H9 (cell line): ENCODE results near the gene TSEN15. TPM values are rescaled to one million over a fixed set of nuclear protein-coding genes. Genes with fewer than 3 reads are reported as not detected.
A peak's percentile ranks its signal among the peaks of the same experiment; 100 is the strongest.

ENCODE experiments used
- DNase-seq: peaks from one replicate; pipeline ENCODE4 v3.0.0-alpha.2; 2017
- H2AFZ ChIP-seq: one replicate; pipeline ENCODE4 v1.6.1; 2013; ENCODE audit warnings: mild to moderate bottlenecking, low read length, control low read depth, moderate library complexity
- H2AK5ac ChIP-seq: 2 replicates; pipeline ENCODE4 v1.6.1; 2013; ENCODE audit warnings: low read length, control low read depth, mixed read lengths; ENCODE audit not compliant: insufficient read length
- H2BK120ac ChIP-seq: one replicate; pipeline ENCODE4 v1.6.1; 2013; ENCODE audit warnings: low read depth, mild to moderate bottlenecking, low read length, control low read depth, inconsistent platforms; ENCODE audit not compliant: poor library complexity, severe bottlenecking
- H2BK12ac ChIP-seq: 2 replicates; pipeline ENCODE4 v1.6.1; 2013; ENCODE audit warnings: low read length, control low read depth, mixed read lengths, low read depth; ENCODE audit not compliant: insufficient read length
- H2BK15ac ChIP-seq: 2 replicates; pipeline ENCODE4 v1.6.1; 2013; ENCODE audit warnings: low read depth, low read length, control low read depth
- H2BK20ac ChIP-seq: one replicate; pipeline ENCODE4 v1.6.1; 2013; ENCODE audit warnings: low read depth, mild to moderate bottlenecking, low read length, control low read depth, inconsistent platforms; ENCODE audit not compliant: poor library complexity, severe bottlenecking
- H2BK5ac ChIP-seq: 2 replicates; pipeline ENCODE4 v1.6.1; 2013; ENCODE audit warnings: low read length, control low read depth, mixed read lengths; ENCODE audit not compliant: insufficient read length
- H3K14ac ChIP-seq: 2 replicates; pipeline ENCODE4 v1.6.1; 2013; ENCODE audit warnings: low read length, control low read depth; ENCODE audit not compliant: insufficient read depth
- H3K18ac ChIP-seq: 2 replicates; pipeline ENCODE4 v1.6.1; 2013; ENCODE audit warnings: low read depth, mild to moderate bottlenecking, mixed read lengths, low read length, control low read depth; ENCODE audit not compliant: insufficient read length
- H3K23ac ChIP-seq: 2 replicates; pipeline ENCODE4 v1.6.1; 2013; ENCODE audit warnings: low read length, control low read depth, mixed read lengths, low read depth; ENCODE audit not compliant: insufficient read length
- H3K23me2 ChIP-seq: 2 replicates; pipeline ENCODE4 v1.6.1; 2013; ENCODE audit warnings: low read depth, mild to moderate bottlenecking, mixed read lengths, low read length, control low read depth; ENCODE audit not compliant: insufficient read length, poor library complexity, severe bottlenecking
- H3K27ac ChIP-seq: 2 replicates; pipeline ENCODE4 v1.5.1; 2013; ENCODE audit warnings: low read length, control low read depth, mixed read lengths, low read depth; ENCODE audit not compliant: insufficient read length
- H3K27me3 ChIP-seq: 2 replicates; pipeline ENCODE4 v1.6.1; 2013; ENCODE audit warnings: low read length, control low read depth, inconsistent platforms; ENCODE audit not compliant: insufficient read depth
- H3K4ac ChIP-seq: 2 replicates; pipeline ENCODE4 v1.6.1; 2013; ENCODE audit warnings: low read depth, mild to moderate bottlenecking, control low read depth, inconsistent platforms, low read length, moderate library complexity
- H3K4me1 ChIP-seq: 2 replicates; pipeline ENCODE4 v1.6.1; 2013; ENCODE audit warnings: low read length, control low read depth, inconsistent platforms; ENCODE audit not compliant: insufficient read depth
- H3K4me2 ChIP-seq: 2 replicates; pipeline ENCODE4 v1.6.1; 2013; ENCODE audit warnings: low read length, control low read depth, mixed read lengths; ENCODE audit not compliant: insufficient read length, insufficient read depth
- H3K56ac ChIP-seq: 2 replicates; pipeline ENCODE4 v1.6.1; 2013; ENCODE audit warnings: low read depth, mild to moderate bottlenecking, mixed read lengths, low read length, control low read depth; ENCODE audit not compliant: insufficient read length
- H3K79me1 ChIP-seq: 2 replicates; pipeline ENCODE4 v1.6.1; 2013; ENCODE audit warnings: low read depth, mild to moderate bottlenecking, moderate library complexity, low read length, control low read depth, inconsistent platforms; ENCODE audit not compliant: insufficient read depth, poor library complexity, severe bottlenecking
- H3K79me2 ChIP-seq: 2 replicates; pipeline ENCODE4 v1.6.1; 2013; ENCODE audit warnings: low read length, control low read depth, inconsistent platforms; ENCODE audit not compliant: insufficient read depth
- H3K9ac ChIP-seq: 2 replicates; pipeline ENCODE4 v1.6.1; 2013; ENCODE audit warnings: low read length, control low read depth, mixed read lengths; ENCODE audit not compliant: insufficient read length; ENCODE audit errors: extremely low read depth
- H3K9me3 ChIP-seq: one replicate; pipeline ENCODE4 v1.6.1; 2013; ENCODE audit warnings: low read depth, low read length, inconsistent platforms; ENCODE audit not compliant: control insufficient read depth
- H3T11ph ChIP-seq: one replicate; pipeline ENCODE4 v1.6.1; 2013; ENCODE audit warnings: mild to moderate bottlenecking, low read length, control low read depth, inconsistent platforms
- H4K20me1 ChIP-seq: one replicate; pipeline ENCODE4 v1.6.1; 2013; ENCODE audit not compliant: control insufficient read depth, insufficient read length, insufficient read depth
- H4K5ac ChIP-seq: 2 replicates; pipeline ENCODE4 v1.6.1; 2013; ENCODE audit warnings: low read depth, mild to moderate bottlenecking, mixed read lengths, low read length, control low read depth; ENCODE audit not compliant: insufficient read length
- H4K8ac ChIP-seq: replicated peaks from 2 replicates; pipeline ENCODE4 v1.6.1; 2013; ENCODE audit warnings: low read length, control low read depth, mixed read lengths, low read depth; ENCODE audit not compliant: insufficient read length
- H4K91ac ChIP-seq: 2 replicates; pipeline ENCODE4 v1.6.1; 2013; ENCODE audit warnings: low read depth, mild to moderate bottlenecking, moderate library complexity, mixed read lengths, low read length, control low read depth; ENCODE audit not compliant: insufficient read length
- H3K27ac Mint-ChIP-seq, 3 experiments: 2 replicates in 2 of 3; 3 replicates in 1 of 3; pipeline ENCODE4 v1.8.0; 2020 to 2021; ENCODE audit warnings: mixed read lengths in 3 of 3, mild to moderate bottlenecking in 1 of 3, moderate library complexity in 1 of 3
- H3K27me3 Mint-ChIP-seq: 2 replicates; pipeline ENCODE4 v1.8.0; 2021; ENCODE audit warnings: low read depth, mild to moderate bottlenecking, moderate library complexity, mixed read lengths
- H3K36me3 Mint-ChIP-seq, 3 experiments: 2 replicates in 2 of 3; 3 replicates in 1 of 3; pipeline ENCODE4 v1.8.0; 2020 to 2021; ENCODE audit warnings: low read depth in 3 of 3, mixed read lengths in 3 of 3; ENCODE audit not compliant: insufficient read depth in 1 of 3
- H3K4me1 Mint-ChIP-seq, 2 experiments: 2 replicates each; pipeline ENCODE4 v1.8.0; 2020; ENCODE audit warnings: mixed read lengths in 2 of 2
- H3K4me3 Mint-ChIP-seq, 2 experiments: 2 replicates in 1 of 2; 3 replicates in 1 of 2; pipeline ENCODE4 v1.8.0; 2020 to 2021; ENCODE audit warnings: mild to moderate bottlenecking in 2 of 2, mixed read lengths in 2 of 2, moderate library complexity in 1 of 2
- H3K9me3 Mint-ChIP-seq, 2 experiments: 2 replicates in 1 of 2; 3 replicates in 1 of 2; pipeline ENCODE4 v1.8.0; 2020; ENCODE audit warnings: mild to moderate bottlenecking in 2 of 2, mixed read lengths in 2 of 2, moderate library complexity in 1 of 2
- CTCF ChIP-seq: fragments of 200-600 bp; sonication (generic); conservative IDR thresholded peaks from 3 replicates; pipeline ENCODE4 v1.8.0; 2021; ENCODE audit warnings: antibody characterized with exemption, mild to moderate bottlenecking
- WGBS: extraction: QIAGEN DNeasy Blood & Tissue Kit; methylation state at CpG from one replicate; pipeline ENCODE4 v1.1.7; 2013; ENCODE audit warnings: missing lambda C conversion rate, low lambda C conversion rate, mixed read lengths; ENCODE audit not compliant: insufficient read length; ENCODE audit errors: extremely low coverage; 5-methylcytosine and 5-hydroxymethylcytosine counted together
- total RNA-seq: library from RNA; stranded (reverse); gene quantifications from 2 replicates; pipeline ENCODE4 v1.2.1, GENCODE V29; 2021

Gene TSEN15
- total RNA-seq, 1 experiment from 2014 or later: 21.9 TPM

DNA sequence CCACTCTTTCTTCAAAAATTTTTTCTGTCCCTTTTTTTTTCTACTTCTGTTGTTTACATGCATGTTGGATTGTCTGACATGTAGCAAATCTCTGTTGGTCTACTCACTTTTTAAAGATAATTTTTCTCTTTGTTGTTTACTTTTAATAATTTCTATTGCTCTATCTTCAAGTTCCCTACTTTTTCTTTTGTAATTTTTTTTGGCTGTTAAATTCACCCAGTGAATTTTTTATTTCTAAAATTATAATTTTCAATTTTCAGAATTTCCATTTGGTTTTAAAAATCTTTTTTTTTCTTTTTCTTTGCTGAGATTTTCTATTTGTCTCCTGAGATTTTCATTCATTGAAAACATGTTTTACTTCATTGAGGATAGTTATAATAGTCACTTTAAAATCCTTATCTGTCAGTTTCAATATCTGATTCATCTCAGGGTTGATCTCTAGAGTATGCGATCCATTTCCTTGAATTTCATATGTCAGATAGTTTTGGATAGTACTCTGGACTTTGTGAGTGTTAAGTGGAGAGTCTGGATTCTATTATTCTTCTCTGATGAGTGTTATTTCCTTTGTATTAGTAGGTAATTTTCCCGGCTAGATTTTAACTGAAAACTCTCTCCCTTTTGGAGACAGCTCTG, 1.6 kb upstream of the TSEN15 start:
- peaks cover 3% of the 10 kb centered on the region; the same call in 1 of the 2 replicates for H3K4me1 ChIP-seq
- H2AFZ ChIP-seq: no peak overlapping the region

More for the DNA sequence above, 1.6 kb upstream of the TSEN15 start:
- H3K36me3 Mint-ChIP-seq: peaks cover 4 to 17% (median 7%) of the 10 kb centered on the region in 3 experiments
- H3K9me3 ChIP-seq: no peaks in the 10 kb centered on the region
- no peak overlapping the region for H3K4me2 ChIP-seq
- H4K91ac ChIP-seq: no peak overlapping the region
- H3K27me3 Mint-ChIP-seq: peaks cover 3% of the 10 kb centered on the region
- no peak overlapping the region for H3K18ac ChIP-seq
- no peak overlapping the region for H2AK5ac ChIP-seq
- H3K27me3 ChIP-seq: no peaks in the 10 kb centered on the region
- no peak overlapping the region for H2BK120ac ChIP-seq
- no peaks in the 10 kb centered on the region; a peak in 2 of 5 replicates for H3K9me3 Mint-ChIP-seq
- no peak overlapping the region for H3T11ph ChIP-seq
- no peak overlapping the region for H2BK15ac ChIP-seq
- no peaks in the 10 kb centered on the region for H4K20me1 ChIP-seq
- peaks cover 44 to 57% of the 10 kb centered on the region in 2 experiments for H3K4me1 Mint-ChIP-seq
- no CpG with 5 or more reads among the region's 2 CpGs for WGBS
- DNase-seq: no peak
- H4K8ac ChIP-seq: no peak overlapping the region
- no peak overlapping the region; a peak in 1 of 7 replicates for H3K27ac Mint-ChIP-seq
- H2BK5ac ChIP-seq: no peak overlapping the region
- H4K5ac ChIP-seq: no peak overlapping the region
- TF ChIP-seq CTCF: no peak
- H3K27ac ChIP-seq: no peak overlapping the region
- no peak overlapping the region for H3K56ac ChIP-seq
- H3K23me2 ChIP-seq: peaks cover 4% of the 10 kb centered on the region
- H2BK20ac ChIP-seq: no peak overlapping the region
- no peak overlapping the region for H2BK12ac ChIP-seq
- H3K79me1 ChIP-seq: no peaks in the 10 kb centered on the region
- no peaks in the 10 kb centered on the region for H3K79me2 ChIP-seq
- H3K4ac ChIP-seq: no peak overlapping the region
- no peak overlapping the region for H3K14ac ChIP-seq
- H3K9ac ChIP-seq: no peak overlapping the region
- H3K4me3 Mint-ChIP-seq: 0 out of 5 replicates have a peak overlapping the region, but pooled peaks of 1 of the 2 experiments have one; percentile 34
- H3K23ac ChIP-seq: no peak overlapping the region
